GM12878 (cell line): ENCODE measurements around the gene RBMX. TPM values are rescaled to one million over a fixed set of nuclear protein-coding genes. Genes with fewer than 3 reads are reported as not detected.

Source experiments
- IRF4 ChIP-seq: IDR thresholded peaks from 2 replicates; pipeline ENCODE4 v1.6.1; 2011; ENCODE audit warnings: low read depth, low read length
- NR2C2 ChIP-seq: IDR thresholded peaks from 2 replicates; pipeline ENCODE4 v1.6.1; 2011; ENCODE audit warnings: borderline replicate concordance, low read depth; ENCODE audit not compliant: control insufficient read depth, insufficient read length
- POLR2A ChIP-seq: IDR thresholded peaks from 2 replicates; pipeline ENCODE4 v1.6.1; 2011; ENCODE audit warnings: low read depth, mild to moderate bottlenecking, low read length
- TARDBP ChIP-seq: IDR thresholded peaks from 2 replicates; pipeline ENCODE4 v1.6.1; 2016; ENCODE audit warnings: borderline replicate concordance
- WRNIP1 ChIP-seq: IDR thresholded peaks from 2 replicates; pipeline ENCODE4 v1.6.1; 2011; ENCODE audit warnings: low read depth, low read length, improper control_type of control experiment, borderline replicate concordance
- polyA plus RNA-seq, 11 experiments: library from polyadenylated mRNA; depleted of rRNA in 4 of 11; unstranded in 6 of 11; stranded (reverse) in 5 of 11; fragments of >200 nt; fragmentation: Nextera tagmentation in 4 of 11; fragmentation: Illumina TruSeq in 1 of 11; extraction: Ambion mirVana in 4 of 11; extraction: Trizol in 1 of 11; gene quantifications; 1 replicate in 1 of 11; 2 replicates in 10 of 11; pipeline versions ENCODE4 v1.2.1 to v1.2.3, GENCODE V29; 2011 to 2016; ENCODE audit warnings: inconsistent platforms in 2 of 11, missing spikeins in 2 of 11, low read depth in 1 of 11
- total RNA-seq, 4 experiments: library from RNA; depleted of rRNA in 3 of 4; stranded (reverse); fragments of >200 nt in 3 of 4; fragmentation: Illumina TruSeq in 1 of 4; extraction: Trizol in 1 of 4; gene quantifications; 2 replicates each; pipeline versions ENCODE4 v1.2.1 to v1.2.3, GENCODE V29; 2013 to 2021
- TF ChIP-seq, protein P1 (sequence below): IDR thresholded peaks from 2 replicates; pipeline ENCODE4 v1.6.1; 2012; ENCODE audit warnings: improper control_type of control experiment, low read depth, low read length; ENCODE audit not compliant: insufficient replicate concordance

The RBMX gene
- total and polyA plus RNA-seq, 10 of the 15 experiments (the other 5 are each of a cell fraction or from before 2014, with no cell fraction given), result 252 to 427 (median 288) TPM

DNA sequence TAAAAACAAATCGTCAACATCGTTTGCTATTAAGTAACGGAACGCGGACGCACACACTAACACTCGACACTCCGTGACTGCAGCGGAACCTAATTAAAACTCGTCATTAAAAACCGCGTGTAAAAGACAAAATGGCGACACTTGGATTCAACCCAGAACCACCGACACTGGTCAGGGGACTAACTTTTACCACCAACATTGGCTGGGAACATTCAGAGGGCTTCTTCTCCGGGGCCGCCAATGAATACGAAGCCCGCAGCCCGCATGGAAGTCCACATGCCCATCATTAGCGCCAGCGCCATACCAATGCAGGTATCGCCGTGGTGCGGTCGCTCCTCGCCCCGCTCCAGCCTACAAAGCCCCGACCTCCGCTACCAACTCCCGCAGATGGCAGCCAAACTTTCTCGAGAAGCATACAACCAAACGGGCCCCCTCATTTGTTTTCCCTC lies 498 bp downstream of the RBMX start (continued):
- TF ChIP-seq, protein P1, sequence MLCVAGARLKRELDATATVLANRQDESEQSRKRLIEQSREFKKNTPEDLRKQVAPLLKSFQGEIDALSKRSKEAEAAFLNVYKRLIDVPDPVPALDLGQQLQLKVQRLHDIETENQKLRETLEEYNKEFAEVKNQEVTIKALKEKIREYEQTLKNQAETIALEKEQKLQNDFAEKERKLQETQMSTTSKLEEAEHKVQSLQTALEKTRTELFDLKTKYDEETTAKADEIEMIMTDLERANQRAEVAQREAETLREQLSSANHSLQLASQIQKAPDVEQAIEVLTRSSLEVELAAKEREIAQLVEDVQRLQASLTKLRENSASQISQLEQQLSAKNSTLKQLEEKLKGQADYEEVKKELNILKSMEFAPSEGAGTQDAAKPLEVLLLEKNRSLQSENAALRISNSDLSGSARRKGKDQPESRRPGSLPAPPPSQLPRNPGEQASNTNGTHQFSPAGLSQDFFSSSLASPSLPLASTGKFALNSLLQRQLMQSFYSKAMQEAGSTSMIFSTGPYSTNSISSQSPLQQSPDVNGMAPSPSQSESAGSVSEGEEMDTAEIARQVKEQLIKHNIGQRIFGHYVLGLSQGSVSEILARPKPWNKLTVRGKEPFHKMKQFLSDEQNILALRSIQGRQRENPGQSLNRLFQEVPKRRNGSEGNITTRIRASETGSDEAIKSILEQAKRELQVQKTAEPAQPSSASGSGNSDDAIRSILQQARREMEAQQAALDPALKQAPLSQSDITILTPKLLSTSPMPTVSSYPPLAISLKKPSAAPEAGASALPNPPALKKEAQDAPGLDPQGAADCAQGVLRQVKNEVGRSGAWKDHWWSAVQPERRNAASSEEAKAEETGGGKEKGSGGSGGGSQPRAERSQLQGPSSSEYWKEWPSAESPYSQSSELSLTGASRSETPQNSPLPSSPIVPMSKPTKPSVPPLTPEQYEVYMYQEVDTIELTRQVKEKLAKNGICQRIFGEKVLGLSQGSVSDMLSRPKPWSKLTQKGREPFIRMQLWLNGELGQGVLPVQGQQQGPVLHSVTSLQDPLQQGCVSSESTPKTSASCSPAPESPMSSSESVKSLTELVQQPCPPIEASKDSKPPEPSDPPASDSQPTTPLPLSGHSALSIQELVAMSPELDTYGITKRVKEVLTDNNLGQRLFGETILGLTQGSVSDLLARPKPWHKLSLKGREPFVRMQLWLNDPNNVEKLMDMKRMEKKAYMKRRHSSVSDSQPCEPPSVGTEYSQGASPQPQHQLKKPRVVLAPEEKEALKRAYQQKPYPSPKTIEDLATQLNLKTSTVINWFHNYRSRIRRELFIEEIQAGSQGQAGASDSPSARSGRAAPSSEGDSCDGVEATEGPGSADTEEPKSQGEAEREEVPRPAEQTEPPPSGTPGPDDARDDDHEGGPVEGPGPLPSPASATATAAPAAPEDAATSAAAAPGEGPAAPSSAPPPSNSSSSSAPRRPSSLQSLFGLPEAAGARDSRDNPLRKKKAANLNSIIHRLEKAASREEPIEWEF, result no peak
- TF ChIP-seq NR2C2 (no peak), TARDBP (no peak), POLR2A (peak; percentile 83), WRNIP1 (0 out of 2 replicates have a peak, but pooled peaks have one; percentile 81), IRF4 (no peak)
- TF ChIP-seq, all 136 proteins: peak for 9
